ENCODE data around the gene TNRC6C. TPM values are rescaled to one million over a fixed set of nuclear protein-coding genes. Genes with fewer than 3 reads are reported as not detected.

TNRC6C gene
- total and polyA plus RNA-seq, 2 of the 13 experiments (the other 11 are each of a cell fraction or from before 2014, with no cell fraction given) = 0.66 to 4.9 TPM

- TF ChIP-seq AKNA (CRISPR knock-in tag; IDR thresholded peaks at IDR 0.05; ENCODE audit: borderline replicate concordance) (no peak), SMARCE1 (IDR thresholded peaks at IDR 0.05; ENCODE audit: borderline replicate concordance) (no peak), USF2 (IDR thresholded peaks at IDR 0.05; ENCODE audit: low read depth, low read length) (no peak), USF2 (CRISPR knock-in tag; IDR thresholded peaks at IDR 0.05; ENCODE audit: borderline replicate concordance) (0 out of 2 replicates have a peak, but pooled peaks have one; percentile 31), CBX2 (IDR thresholded peaks at IDR 0.05; ENCODE audit: low read depth, low read length) (no peak), CBX2 (CRISPR knock-in tag; IDR thresholded peaks at IDR 0.05; ENCODE audit: low read depth) (no peak), PLSCR1 (CRISPR knock-in tag; IDR thresholded peaks at IDR 0.05; ENCODE audit: borderline replicate concordance) (no peak), ZNF501 (CRISPR knock-in tag; IDR thresholded peaks at IDR 0.05) (no peak; the same call in 1 of the 2 replicates), HNRNPH1 (optimal IDR thresholded peaks at IDR 0.05; ENCODE audit: low read depth, low read length) (no peak), NFE2L1 (CRISPR knock-in tag; IDR thresholded peaks at IDR 0.05; ENCODE audit: borderline replicate concordance) (no peak), KAT8 (CRISPR knock-in tag; IDR thresholded peaks at IDR 0.05) (0 out of 2 replicates have a peak, but pooled peaks have one; percentile 44), NR2F1 (CRISPR knock-in tag; IDR thresholded peaks at IDR 0.05) (peak in 1 of 2 experiments; percentile 71; a peak in 1 of 4 replicates), GTF3A (CRISPR knock-in tag; conservative IDR thresholded peaks at IDR 0.05) (no peak), SAP130 (CRISPR knock-in tag; IDR thresholded peaks at IDR 0.05; ENCODE audit: low read depth) (peak; percentile 90), TFE3 (CRISPR knock-in tag; IDR thresholded peaks at IDR 0.05) (peak; percentile 90), JUN (CRISPR knock-in tag; IDR thresholded peaks at IDR 0.05) (no peak), ARNTL (CRISPR knock-in tag; IDR thresholded peaks at IDR 0.05) (no peak), SALL1 (CRISPR knock-in tag; IDR thresholded peaks at IDR 0.05) (peak; percentile 83), HDAC2 (CRISPR knock-in tag; IDR thresholded peaks at IDR 0.05) (peak; percentile 59), ZNF629 (CRISPR knock-in tag; conservative IDR thresholded peaks at IDR 0.05) (peak; percentile 6; the same call in 1 of the 2 replicates)
These were observed 172.1 kb downstream of the TNRC6C start, which contains the start of gene TMC8 (continued) for GRCh38 chr17:78130437-78131101.
